ENCODE data around the gene OR2T8. TPM values are rescaled to one million over a fixed set of nuclear protein-coding genes. Genes with fewer than 3 reads are reported as not detected.

Gene OR2T8
- total RNA-seq, 2 donors from 2014 or later, result not detected

DNA sequence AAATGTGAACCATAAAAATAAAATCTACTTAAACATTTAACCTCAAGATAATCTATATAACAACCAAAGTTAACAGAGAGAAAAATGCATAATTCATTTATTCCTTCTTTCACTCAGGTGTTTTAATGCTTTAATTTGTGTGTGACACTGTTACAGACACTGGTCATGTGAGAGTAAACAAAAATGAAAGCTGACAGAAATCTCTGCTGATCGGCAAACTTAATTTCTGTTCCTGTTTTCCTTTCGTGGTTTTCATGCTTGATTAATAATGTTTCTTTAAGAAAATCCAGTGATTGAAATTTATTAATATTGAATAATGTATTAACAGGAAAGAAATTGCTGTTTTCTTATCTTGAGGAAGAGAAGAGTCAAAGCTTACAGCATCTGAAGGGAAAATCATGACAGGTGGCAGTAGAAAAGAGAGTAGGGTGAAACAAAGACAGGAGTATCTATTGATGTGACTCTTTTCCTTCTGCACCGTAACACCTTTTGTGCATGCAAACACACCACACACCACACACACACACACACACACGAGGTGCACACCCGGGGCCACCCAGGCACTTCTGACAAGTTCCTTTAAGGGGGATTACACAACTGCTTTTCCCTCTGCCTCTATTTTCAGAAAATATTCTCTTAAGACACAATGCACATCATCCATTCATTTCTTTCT is 46.6 kb downstream of the OR2T8 start:
- Histone ChIP-seq H3K27me3 (ENCODE audit: control insufficient read depth, insufficient read depth, low read length, poor library complexity, severe bottlenecking) (no peaks in the 10 kb centered on the region), H3K9me3 (ENCODE audit: control insufficient read depth, low read length) (peaks cover 64% of the 10 kb centered on the region), H3K36me3 (ENCODE audit: control insufficient read depth, insufficient read depth, low read length) (no peaks in the 10 kb centered on the region), H3K27ac (ENCODE audit: low read depth, low read length) (no peak overlapping the region), H3K9ac (ENCODE audit: extremely low read depth, low read length, poor library complexity, severe bottlenecking) (no peak overlapping the region), H3K4me3 (ENCODE audit: low read length) (no peak overlapping the region), H3K4me1 (ENCODE audit: control insufficient read depth, insufficient read depth, low read length) (no peaks in the 10 kb centered on the region)
- no peaks in the 10 kb centered on the region for H3K27me3 Mint-ChIP-seq (ENCODE audit: insufficient read depth)
- peaks cover 74% of the 10 kb centered on the region for H3K9me3 Mint-ChIP-seq
- no peak overlapping the region for H3K4me3 Mint-ChIP-seq
- H3K27ac Mint-ChIP-seq, result no peak overlapping the region
- WGBS, 2 experiments (ENCODE audit: insufficient coverage in 1 of 2, insufficient read length in 1 of 2), result 65 to 70% methylated on average over 2 to 4 of the region's 5 CpGs
- no peaks in the 10 kb centered on the region for H3K36me3 Mint-ChIP-seq (ENCODE audit: low read depth)
- TF ChIP-seq, protein P1, sequence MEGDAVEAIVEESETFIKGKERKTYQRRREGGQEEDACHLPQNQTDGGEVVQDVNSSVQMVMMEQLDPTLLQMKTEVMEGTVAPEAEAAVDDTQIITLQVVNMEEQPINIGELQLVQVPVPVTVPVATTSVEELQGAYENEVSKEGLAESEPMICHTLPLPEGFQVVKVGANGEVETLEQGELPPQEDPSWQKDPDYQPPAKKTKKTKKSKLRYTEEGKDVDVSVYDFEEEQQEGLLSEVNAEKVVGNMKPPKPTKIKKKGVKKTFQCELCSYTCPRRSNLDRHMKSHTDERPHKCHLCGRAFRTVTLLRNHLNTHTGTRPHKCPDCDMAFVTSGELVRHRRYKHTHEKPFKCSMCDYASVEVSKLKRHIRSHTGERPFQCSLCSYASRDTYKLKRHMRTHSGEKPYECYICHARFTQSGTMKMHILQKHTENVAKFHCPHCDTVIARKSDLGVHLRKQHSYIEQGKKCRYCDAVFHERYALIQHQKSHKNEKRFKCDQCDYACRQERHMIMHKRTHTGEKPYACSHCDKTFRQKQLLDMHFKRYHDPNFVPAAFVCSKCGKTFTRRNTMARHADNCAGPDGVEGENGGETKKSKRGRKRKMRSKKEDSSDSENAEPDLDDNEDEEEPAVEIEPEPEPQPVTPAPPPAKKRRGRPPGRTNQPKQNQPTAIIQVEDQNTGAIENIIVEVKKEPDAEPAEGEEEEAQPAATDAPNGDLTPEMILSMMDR (conservative IDR thresholded peaks at IDR 0.05), result no peak
- no peak for DNase-seq
- H3K4me1 Mint-ChIP-seq, result no peaks in the 10 kb centered on the region

Other genes starting within 250 kb of the OR2T8 start
- not detected for gene OR13G1, start 240.5 kb upstream of the OR2T8 start, total RNA-seq
- gene OR6F1, start 203.6 kb upstream of the OR2T8 start, total RNA-seq, result not detected
- gene OR14K1, start 181.6 kb upstream of the OR2T8 start, total RNA-seq, result under 1 TPM in 1 of 2 donors, not detected in 1; 0.29 TPM
- gene OR14A2, start 172.1 kb upstream of the OR2T8 start, total RNA-seq, result not detected
- gene OR1C1, start 159.7 kb upstream of the OR2T8 start, total RNA-seq, result not detected
- gene OR14A16, start 96.1 kb upstream of the OR2T8 start, total RNA-seq, result not detected
- gene OR11L1, start 78.4 kb upstream of the OR2T8 start, total RNA-seq, result not detected
- gene TRIM58, start 63.1 kb upstream of the OR2T8 start, total RNA-seq, result 1 to 10 TPM; 1.7 to 1.8 TPM
- 1 to 10 TPM in 1 of 2 donors, under 1 TPM in 1; 0.29 to 1.6 TPM for gene OR2W3, start 24.7 kb upstream of the OR2T8 start, total RNA-seq
- gene OR2AJ1, start 4.6 kb downstream of the OR2T8 start, total RNA-seq, result not detected
- not detected for gene OR2L8, start 28.6 kb downstream of the OR2T8 start, total RNA-seq
- not detected for gene OR2AK2, start 45.0 kb downstream of the OR2T8 start, total RNA-seq
- gene OR2L5, start 93.4 kb downstream of the OR2T8 start, total RNA-seq, result not detected
- under 1 TPM; 0.07 to 0.13 TPM for gene OR2L2, start 109.8 kb downstream of the OR2T8 start, total RNA-seq
- gene OR2L3, start 126.6 kb downstream of the OR2T8 start, total RNA-seq, result not detected
- gene OR2L13, start 174.9 kb downstream of the OR2T8 start, total RNA-seq, result not detected
- not detected for gene OR2M5, start 224.9 kb downstream of the OR2T8 start, total RNA-seq